ENCODE measurements around the gene CES1.
"Not testable (repeated sequence)": the region's sequence is repeated elsewhere in the genome, so short reads cannot be mapped to it uniquely, and the experiment has no call there.

CES1 gene

GRCh38 chr16:55791512-55791911 is 41.4 kb downstream of the CES1 start:
- DNase-seq (ENCODE audit: low read depth in 2 of 2) = not testable (repeated sequence)

- DNase-seq (ENCODE audit: low read depth in 2 of 2) = not testable (repeated sequence)
Measured at GRCh38 chr16:55790240-55790639, 42.7 kb downstream of the CES1 start.

- not testable (repeated sequence) for DNase-seq (ENCODE audit: low read depth in 2 of 2)
Measured at GRCh38 chr16:55782793-55783091, 50.2 kb downstream of the CES1 start.

DNA sequence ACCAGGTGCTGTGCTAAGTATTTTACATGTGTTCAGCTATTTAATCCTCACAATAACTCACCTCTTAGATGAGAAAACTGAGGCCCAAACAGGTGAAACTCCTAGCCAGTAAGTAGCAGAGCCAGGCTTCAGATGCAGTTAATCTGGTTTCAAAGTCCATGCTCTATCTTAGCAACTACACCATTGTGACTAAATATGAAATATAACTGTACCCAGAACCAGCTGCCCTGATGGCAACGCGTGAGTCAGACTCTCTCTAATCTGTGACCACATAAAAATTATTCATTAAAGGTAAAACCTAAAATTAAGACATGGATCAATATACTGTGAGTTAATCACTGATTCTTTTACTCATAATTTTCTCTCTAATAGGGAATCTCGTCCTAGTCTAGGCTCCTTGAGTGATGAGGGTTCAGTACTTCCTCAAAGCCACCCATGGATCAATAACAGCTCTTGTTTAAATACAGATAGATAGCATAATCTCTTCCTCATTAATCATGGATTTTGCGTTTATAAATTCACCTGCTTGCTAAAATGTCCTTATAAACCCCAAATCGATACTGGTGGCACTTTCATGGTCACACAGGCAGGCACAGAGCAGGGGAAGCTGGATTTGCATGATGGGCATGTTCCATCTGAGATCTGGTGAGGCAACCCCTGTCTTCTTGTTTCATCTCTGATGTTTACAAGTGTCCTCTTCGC is 50.7 kb downstream of the CES1 start:
- DNase-seq (ENCODE audit: low read depth in 2 of 2) = not testable (repeated sequence)

GRCh38 chr16:55781456-55781855 is 51.4 kb downstream of the CES1 start:
- not testable (repeated sequence) for DNase-seq (ENCODE audit: low read depth in 2 of 2)

GRCh38 chr16:55780095-55780407 is 52.8 kb downstream of the CES1 start:
- DNase-seq (ENCODE audit: low read depth in 2 of 2) = not testable (repeated sequence)

DNA sequence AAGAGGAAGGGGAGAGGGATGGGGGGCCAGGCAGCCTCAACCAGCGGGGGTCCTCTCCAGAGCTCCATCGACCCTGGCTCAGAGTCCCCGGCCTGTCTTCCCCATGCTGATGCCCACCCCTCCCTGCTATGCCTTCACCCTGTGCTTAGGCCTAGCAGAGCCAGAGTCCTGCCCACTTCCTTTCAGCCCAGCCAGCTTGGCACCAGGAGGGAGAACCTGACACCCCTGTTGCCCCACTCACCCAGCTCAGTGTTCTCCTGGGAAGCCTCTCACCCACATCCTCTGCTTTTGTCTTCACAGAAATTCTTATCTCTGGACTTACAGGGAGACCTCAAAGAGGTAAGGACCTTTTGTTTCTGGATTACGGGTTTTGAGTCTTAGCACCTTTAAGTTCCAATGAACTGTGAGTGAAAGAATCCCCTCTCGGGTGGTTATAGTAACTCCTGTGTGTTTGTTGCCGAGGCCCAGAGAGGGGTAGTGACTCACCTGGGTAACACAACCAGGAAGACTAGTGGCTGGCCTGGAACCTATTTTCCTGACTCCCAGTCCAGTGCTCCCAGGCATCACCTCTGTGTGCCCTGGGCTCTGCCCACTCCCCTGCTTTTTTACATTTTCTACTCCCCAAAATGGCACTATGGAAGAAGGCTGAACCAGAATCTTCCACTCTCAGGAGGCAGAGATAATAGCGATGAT is 53.3 kb downstream of the CES1 start:
- no peak for DNase-seq (ENCODE audit: low read depth in 2 of 2)

DNA sequence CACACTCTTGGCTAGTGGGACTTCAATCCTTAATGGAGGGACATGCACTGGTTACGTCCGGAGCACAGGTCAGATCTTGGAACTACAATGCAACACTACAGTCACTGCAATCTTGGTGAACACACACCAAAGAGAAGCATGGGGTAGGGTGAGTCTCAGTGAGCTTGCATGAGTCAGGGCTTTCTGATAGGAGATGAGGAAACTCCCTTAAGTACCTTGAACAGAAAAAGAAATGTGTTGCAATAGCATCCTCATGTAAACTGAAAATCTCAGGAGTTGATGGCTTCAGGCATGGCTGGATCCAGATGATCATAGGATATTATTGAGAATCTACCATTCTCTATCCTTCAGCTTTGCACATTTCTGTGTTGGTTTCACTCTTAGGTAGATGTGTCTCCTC is 54.1 kb downstream of the CES1 start:
- no peak for DNase-seq (ENCODE audit: low read depth in 2 of 2)

- DNase-seq (ENCODE audit: low read depth in 2 of 2) = no peak
Measured at GRCh38 chr16:55775857-55776256, 57.0 kb downstream of the CES1 start.

DNA sequence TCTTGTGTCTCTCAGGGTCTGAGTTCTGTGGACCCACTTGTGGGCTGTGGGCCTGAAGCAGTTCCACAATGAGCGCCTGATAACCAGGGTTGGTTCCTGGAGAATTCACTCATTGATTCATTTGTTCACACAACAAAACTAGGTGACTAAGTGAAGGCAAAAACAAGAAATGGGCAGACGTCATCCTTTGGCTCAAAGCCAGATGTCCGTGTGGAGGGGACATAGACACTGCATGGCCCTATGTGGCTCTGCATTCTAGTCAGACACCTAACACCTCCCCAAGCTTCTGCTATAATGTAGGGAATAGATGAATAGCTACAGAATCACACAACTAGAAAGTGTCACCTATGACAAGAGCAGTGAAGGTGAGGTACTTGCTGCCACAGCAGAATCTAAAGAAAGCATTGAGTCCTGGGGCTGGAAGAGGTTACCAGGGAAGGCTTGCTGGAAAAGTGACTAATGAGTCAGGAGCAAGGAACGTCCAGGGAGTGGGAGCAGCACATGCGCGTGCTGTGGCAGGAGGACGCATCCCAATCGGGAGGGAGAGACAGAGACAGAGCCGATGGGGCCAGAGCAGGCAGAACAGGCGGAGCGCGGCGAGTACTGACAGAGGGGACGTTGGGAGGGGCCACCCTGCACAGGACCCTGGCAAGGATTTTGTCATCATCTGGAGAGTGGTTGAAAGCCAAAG is 58.9 kb downstream of the CES1 start:
- DNase-seq (ENCODE audit: low read depth in 2 of 2) = no peak

GRCh38 chr16:55765161-55765560 is 67.7 kb downstream of the CES1 start:
- DNase-seq (ENCODE audit: low read depth in 2 of 2) = no peak

GRCh38 chr16:55760310-55761001 is 72.4 kb downstream of the CES1 start:
- DNase-seq (ENCODE audit: low read depth in 2 of 2) = no peak

- DNase-seq (ENCODE audit: low read depth in 2 of 2) = not testable (repeated sequence)
Measured at GRCh38 chr16:55759965-55760309, 73.0 kb downstream of the CES1 start.

GRCh38 chr16:55757595-55758527 is 75.0 kb downstream of the CES1 start:
- not testable (repeated sequence) for DNase-seq (ENCODE audit: low read depth in 2 of 2)

DNA sequence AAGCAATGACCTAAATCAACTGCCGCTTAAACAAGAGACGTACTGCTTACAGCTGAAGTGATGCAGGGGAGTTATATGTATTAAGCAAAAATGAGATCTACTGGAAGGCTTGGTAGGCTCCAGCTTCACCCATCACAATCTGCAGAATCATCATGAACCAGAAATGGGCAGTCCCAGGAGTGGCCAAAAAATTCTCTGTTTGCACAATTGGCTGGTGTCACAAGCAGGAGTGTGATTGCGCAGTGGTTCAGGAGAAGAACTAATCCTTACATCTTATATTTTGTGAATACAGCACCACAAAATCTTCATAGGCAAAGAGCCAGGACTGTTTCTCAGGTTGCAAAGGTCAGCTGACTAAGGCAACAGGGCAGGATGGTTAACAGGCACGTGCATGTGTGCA is 75.9 kb downstream of the CES1 start:
- no peak for DNase-seq (ENCODE audit: low read depth in 2 of 2)

DNA sequence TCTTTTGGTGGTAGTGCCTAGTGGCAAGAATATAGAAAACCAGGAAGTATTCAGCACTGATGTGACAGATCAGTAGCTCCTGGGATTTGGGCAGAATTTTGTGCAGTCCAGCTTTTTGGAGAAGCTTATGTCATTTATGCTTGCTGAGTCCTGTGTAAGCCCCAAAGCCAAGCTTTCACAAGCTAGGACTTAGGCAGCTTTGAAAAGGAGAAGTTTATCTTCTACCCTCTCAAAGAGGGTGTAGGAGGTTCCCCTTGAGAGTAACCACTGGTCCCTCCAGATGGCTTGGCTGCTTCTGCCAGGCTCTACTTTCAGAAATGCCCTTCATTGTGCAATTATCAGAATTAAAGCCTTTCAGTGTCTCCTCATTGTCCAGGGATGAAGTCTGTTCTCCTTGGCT is 78.8 kb downstream of the CES1 start:
- no peak for DNase-seq (ENCODE audit: low read depth in 2 of 2)

DNA sequence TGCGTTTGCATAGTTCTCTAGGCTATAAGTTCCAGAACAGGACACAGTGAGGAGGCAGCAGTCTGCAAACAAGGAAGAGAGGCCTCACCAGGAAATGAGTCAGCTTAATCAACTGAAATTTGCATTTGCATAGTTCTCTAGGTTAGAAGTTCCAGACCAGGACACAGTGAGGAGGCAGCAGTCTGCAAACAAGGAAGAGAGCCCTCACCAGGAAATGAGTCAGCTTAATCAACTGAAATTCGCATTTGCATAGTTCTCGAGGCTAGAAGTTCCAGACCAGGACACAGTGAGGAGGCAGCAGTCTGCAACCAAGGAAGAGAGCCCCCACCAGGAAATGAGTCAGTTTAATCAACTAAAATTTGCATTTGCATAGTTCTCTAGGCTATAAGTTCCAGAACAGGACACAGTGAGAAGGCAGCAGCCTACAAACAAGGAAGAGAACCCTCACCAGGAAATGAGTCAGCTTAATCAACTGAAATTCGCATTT is 79.7 kb downstream of the CES1 start:
- not testable (repeated sequence) for DNase-seq (ENCODE audit: low read depth in 2 of 2)
